Fibroblast of lung (primary cell): ENCODE data around the gene LRRC8E. TPM values are rescaled to one million over a fixed set of nuclear protein-coding genes. Genes with fewer than 3 reads are reported as not detected.

Source experiments
- DNase-seq, 2 donors: peaks; one replicate each; pipeline versions ENCODE4 v3.0.0 to v3.0.0-alpha.2; 2010; ENCODE audit warnings: low read depth in 2 of 2
- H2AFZ ChIP-seq: 2 replicates; pipeline ENCODE4 v1.5.1; 2012; ENCODE audit warnings: low read length, control low read depth, inconsistent platforms
- H3K27ac ChIP-seq: 2 replicates; pipeline ENCODE4 v1.5.1; 2011; ENCODE audit warnings: low read length, control low read depth; ENCODE audit not compliant: insufficient read depth
- H3K27me3 ChIP-seq: 2 replicates; pipeline ENCODE4 v1.5.1; 2011; ENCODE audit warnings: mild to moderate bottlenecking, low read length; ENCODE audit not compliant: control insufficient read depth, insufficient read depth
- H3K36me3 ChIP-seq: 2 replicates; pipeline ENCODE4 v1.5.1; 2011; ENCODE audit warnings: low read length; ENCODE audit not compliant: control insufficient read depth, insufficient read depth
- H3K4me1 ChIP-seq: 2 replicates; pipeline ENCODE4 v1.5.1; 2011; ENCODE audit warnings: low read length; ENCODE audit not compliant: control insufficient read depth, insufficient read depth; ENCODE audit errors: extremely low read depth
- H3K4me2 ChIP-seq: 2 replicates; pipeline ENCODE4 v1.5.1; 2011; ENCODE audit warnings: low read length, control low read depth; ENCODE audit not compliant: insufficient read depth; ENCODE audit errors: extremely low read depth
- H3K4me3 ChIP-seq, 4 experiments: fragments of 200-600 bp in 1 of 4; sonication (generic) in 1 of 4; replicated peaks in 1 of 4; 2 replicates each; pipeline ENCODE4 v1.5.1; 2011 to 2016; ENCODE audit warnings: low read length in 4 of 4, low read depth in 3 of 4, mild to moderate bottlenecking in 3 of 4, control low read depth in 2 of 4, inconsistent platforms in 1 of 4, mixed read lengths in 1 of 4; ENCODE audit not compliant: insufficient read depth in 1 of 4; ENCODE audit errors: control extremely low read depth in 1 of 4
- H3K79me2 ChIP-seq: 2 replicates; pipeline ENCODE4 v1.5.1; 2012; ENCODE audit warnings: mild to moderate bottlenecking, low read length, inconsistent platforms; ENCODE audit not compliant: control insufficient read depth, insufficient read depth
- H3K9ac ChIP-seq: 2 replicates; pipeline ENCODE4 v1.5.1; 2011; ENCODE audit warnings: mild to moderate bottlenecking, low read length, control low read depth; ENCODE audit not compliant: insufficient read depth
- H3K9me3 ChIP-seq: 2 replicates; pipeline ENCODE4 v1.5.1; 2012; ENCODE audit warnings: low read depth, low read length; ENCODE audit not compliant: control insufficient read depth, insufficient read depth
- H4K20me1 ChIP-seq: 2 replicates; pipeline ENCODE4 v1.5.1; 2011; ENCODE audit warnings: low read length; ENCODE audit not compliant: control insufficient read depth, insufficient read depth; ENCODE audit errors: extremely low read depth
- EZH2 ChIP-seq: IDR thresholded peaks from 2 replicates; pipeline ENCODE4 v1.5.1; 2012; ENCODE audit warnings: low read length, control low read depth, mild to moderate bottlenecking; ENCODE audit errors: missing control alignments
- polyA plus RNA-seq, 2 donors: library from polyadenylated mRNA; depleted of rRNA in 1 of 2; stranded (reverse) in 1 of 2; unstranded in 1 of 2; fragments of >200 nt; gene quantifications; 2 replicates each; pipeline ENCODE4 v1.2.1, GENCODE V29; 2011 to 2012; ENCODE audit warnings: missing spikeins in 1 of 2
- total RNA-seq: library from RNA; depleted of rRNA; stranded (reverse); fragments of >200 nt; gene quantifications from 2 replicates; pipeline ENCODE4 v1.2.1, GENCODE V29; 2014
- TF ChIP-seq, protein P1 (sequence below), 2 donors: IDR thresholded peaks in 1 of 2; conservative IDR thresholded peaks in 1 of 2; 1 replicate in 1 of 2; 2 replicates in 1 of 2; pipeline ENCODE4 v1.5.1; 2011 to 2012; ENCODE audit warnings: low read length in 2 of 2, control low read depth in 1 of 2, inconsistent platforms in 1 of 2, low read depth in 1 of 2, mild to moderate bottlenecking in 1 of 2

Gene LRRC8E
- total and polyA plus RNA-seq, 2 donors (not counting 1 experiment from before 2014, with no cell fraction given): 3.0 to 3.7 TPM

DNA sequence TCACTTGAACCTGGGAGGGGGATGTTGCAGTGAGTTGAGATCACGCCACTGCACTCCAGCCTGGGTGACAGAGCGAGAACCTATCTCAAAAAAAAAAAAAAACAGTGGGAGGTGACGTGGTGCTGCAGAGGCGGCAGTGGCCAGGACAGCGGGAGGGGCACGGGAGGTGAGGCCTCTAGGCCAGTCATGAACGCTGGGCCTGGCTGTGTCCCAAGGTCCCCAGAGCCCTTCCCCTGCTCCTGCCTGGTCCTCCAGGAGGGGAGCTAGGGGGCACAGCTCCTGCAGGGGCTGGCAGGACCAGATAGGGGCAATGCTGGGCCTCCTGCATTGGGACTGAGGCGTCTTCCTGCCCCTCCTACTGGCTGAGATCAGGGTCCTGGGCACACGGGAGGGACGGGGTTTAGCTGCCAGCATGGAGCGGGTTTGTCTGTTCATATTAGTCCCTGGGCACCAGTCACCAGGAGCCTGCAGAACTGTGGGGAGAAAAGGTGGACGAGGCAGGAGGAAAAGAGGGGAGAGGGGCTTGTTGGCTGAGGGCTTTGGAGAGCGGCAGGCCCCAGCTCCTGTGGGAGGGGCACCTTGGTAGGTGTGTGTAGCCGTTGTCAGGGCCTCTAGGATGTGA lies 19.9 kb downstream of the LRRC8E start:
- Histone ChIP-seq H3K9me3 (no peaks in the 10 kb centered on the region), H3K27me3 (no peaks in the 10 kb centered on the region), H4K20me1 (no peaks in the 10 kb centered on the region), H2AFZ (no peak overlapping the region), H3K4me3 (no peak overlapping the region), H3K36me3 (peaks cover 24% of the 10 kb centered on the region), H3K4me1 (peaks cover 6% of the 10 kb centered on the region), H3K79me2 (peaks cover 29% of the 10 kb centered on the region), H3K9ac (no peak overlapping the region), H3K27ac (no peak overlapping the region), H3K4me2 (no peak overlapping the region)
- DNase-seq: no peak
- no peak for TF ChIP-seq EZH2
- TF ChIP-seq, protein P1, sequence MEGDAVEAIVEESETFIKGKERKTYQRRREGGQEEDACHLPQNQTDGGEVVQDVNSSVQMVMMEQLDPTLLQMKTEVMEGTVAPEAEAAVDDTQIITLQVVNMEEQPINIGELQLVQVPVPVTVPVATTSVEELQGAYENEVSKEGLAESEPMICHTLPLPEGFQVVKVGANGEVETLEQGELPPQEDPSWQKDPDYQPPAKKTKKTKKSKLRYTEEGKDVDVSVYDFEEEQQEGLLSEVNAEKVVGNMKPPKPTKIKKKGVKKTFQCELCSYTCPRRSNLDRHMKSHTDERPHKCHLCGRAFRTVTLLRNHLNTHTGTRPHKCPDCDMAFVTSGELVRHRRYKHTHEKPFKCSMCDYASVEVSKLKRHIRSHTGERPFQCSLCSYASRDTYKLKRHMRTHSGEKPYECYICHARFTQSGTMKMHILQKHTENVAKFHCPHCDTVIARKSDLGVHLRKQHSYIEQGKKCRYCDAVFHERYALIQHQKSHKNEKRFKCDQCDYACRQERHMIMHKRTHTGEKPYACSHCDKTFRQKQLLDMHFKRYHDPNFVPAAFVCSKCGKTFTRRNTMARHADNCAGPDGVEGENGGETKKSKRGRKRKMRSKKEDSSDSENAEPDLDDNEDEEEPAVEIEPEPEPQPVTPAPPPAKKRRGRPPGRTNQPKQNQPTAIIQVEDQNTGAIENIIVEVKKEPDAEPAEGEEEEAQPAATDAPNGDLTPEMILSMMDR (conservative IDR thresholded peaks at IDR 0.05 in 1 of 2, IDR thresholded peaks at IDR 0.05 in 1 of 2; ENCODE audit: low read depth in 1 of 2, low read length in 2 of 2): no peak

DNA sequence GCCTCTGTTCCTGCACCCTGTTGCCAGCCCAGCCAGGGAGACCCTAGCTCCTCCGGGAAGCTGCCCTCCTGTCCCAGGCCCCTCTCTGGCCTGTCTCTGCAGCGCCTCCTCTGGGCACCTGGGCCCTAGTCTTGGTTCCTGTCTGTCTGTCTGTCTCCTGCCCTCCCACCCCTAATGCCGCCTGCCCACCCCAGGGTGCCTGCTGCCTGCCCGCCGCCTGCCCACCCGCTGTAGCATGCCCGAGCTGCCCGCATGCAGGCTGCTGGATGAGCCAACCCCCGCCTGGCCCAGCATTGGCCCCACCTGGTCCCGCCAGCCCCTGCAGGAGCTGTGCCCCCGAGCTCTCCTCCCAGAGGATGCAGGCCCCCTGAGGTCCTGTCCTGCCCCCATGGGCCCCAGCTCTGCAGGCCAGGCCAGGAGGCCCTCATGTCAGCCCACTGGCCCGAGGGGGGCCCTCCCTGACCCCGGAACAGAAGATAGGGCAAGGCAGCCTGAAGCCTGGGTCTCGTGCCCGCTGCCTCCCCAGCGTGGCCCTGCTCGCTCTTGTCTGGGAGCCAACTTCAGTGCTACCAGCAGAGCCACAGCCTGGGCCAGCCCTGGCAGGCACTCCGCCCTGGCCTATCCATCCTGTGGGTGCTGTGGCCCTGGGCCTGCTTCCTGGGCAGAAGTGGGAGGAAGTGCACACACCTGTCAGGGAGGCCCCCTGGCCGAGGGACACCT lies 20.6 kb downstream of the LRRC8E start:
- Histone ChIP-seq H4K20me1 (no peaks in the 10 kb centered on the region), H3K27me3 (no peaks in the 10 kb centered on the region), H3K4me1 (peaks cover 6% of the 10 kb centered on the region), H3K4me3 (no peak overlapping the region), H2AFZ (no peak overlapping the region), H3K79me2 (peaks cover 29% of the 10 kb centered on the region), H3K27ac (no peak overlapping the region), H3K9me3 (no peaks in the 10 kb centered on the region), H3K9ac (no peak overlapping the region), H3K4me2 (no peak overlapping the region), H3K36me3 (peaks cover 24% of the 10 kb centered on the region)
- TF ChIP-seq, protein P1 (conservative IDR thresholded peaks at IDR 0.05 in 1 of 2, IDR thresholded peaks at IDR 0.05 in 1 of 2; ENCODE audit: low read depth in 1 of 2, low read length in 2 of 2): no peak
- TF ChIP-seq EZH2: no peak
- no peak for DNase-seq

DNA sequence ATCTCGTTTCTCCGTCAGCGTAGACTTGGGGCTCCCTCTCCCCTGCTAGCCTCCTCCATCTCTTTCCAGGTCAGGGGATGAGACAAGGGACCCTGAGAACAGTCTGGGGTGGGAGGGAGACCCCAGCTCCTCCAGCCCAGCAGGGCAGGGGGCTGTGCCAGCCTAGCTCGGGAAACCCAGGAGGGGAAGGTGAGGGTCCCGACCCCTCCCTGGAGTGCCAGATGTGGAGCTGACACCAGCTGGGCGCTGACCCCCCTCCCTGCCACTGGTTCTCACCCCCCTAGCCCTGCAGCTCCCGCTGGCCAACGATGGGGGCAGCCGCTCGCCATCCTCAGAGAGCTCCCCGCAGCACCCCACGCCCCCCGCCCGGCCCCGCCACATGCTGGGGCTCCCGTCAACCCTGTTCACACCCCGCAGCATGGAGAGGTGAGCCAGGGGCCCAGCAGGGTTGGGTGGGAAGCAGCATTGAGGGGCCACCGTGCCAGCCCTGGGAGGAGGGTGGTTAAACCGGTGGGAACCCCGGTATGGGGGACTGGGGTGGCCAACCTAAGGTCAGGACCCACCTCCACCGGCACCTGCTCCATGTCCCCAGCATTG lies 21.3 kb downstream of the LRRC8E start:
- no peak for DNase-seq
- Histone ChIP-seq H3K27me3 (no peaks in the 10 kb centered on the region), H3K4me3 (no peak overlapping the region), H4K20me1 (no peaks in the 10 kb centered on the region), H3K4me2 (no peak overlapping the region), H3K79me2 (peaks cover 24% of the 10 kb centered on the region), H3K9me3 (no peaks in the 10 kb centered on the region), H3K36me3 (peaks cover 24% of the 10 kb centered on the region), H3K27ac (no peak overlapping the region), H2AFZ (no peak overlapping the region), H3K4me1 (peaks cover 6% of the 10 kb centered on the region), H3K9ac (no peak overlapping the region)
- TF ChIP-seq, protein P1 (conservative IDR thresholded peaks at IDR 0.05 in 1 of 2, IDR thresholded peaks at IDR 0.05 in 1 of 2; ENCODE audit: low read depth in 1 of 2, low read length in 2 of 2): no peak
- TF ChIP-seq EZH2: no peak
